Activated B cell treated with CpG ODN at 0.5 μM for 24 hours (primary cell): ENCODE results near the gene TRPV2. TPM values are rescaled to one million over a fixed set of nuclear protein-coding genes. Genes with fewer than 3 reads are reported as not detected.

ENCODE experiments used
- ATAC-seq: fragments of 200-7000 bp; cut with Tn5 transposase; one replicate; pipeline ENCODE4 v1.10.0; 2021; ENCODE audit warnings: low read depth, mild to moderate bottlenecking, moderate library complexity
- CTCF ChIA-PET: fragments of 350-600 bp; sonication (Branson Sonifier 250); formaldehyde crosslinking; loops from one replicate; lab custom pipeline; 2021; ENCODE audit warnings: antibody characterized with exemption; lab: Charles Lee
- POLR2A ChIA-PET: fragments of 350-600 bp; sonication (Branson Sonifier 250); formaldehyde crosslinking; loops from one replicate; lab custom pipeline; 2021; ENCODE audit warnings: antibody characterized with exemption; lab: Charles Lee
- DNase-seq: peaks from one replicate; pipeline ENCODE4 v3.0.0; 2022
- H3K27ac Mint-ChIP-seq: one replicate; pipeline ENCODE4 v1.8.0; 2020; ENCODE audit warnings: mixed read lengths
- H3K27me3 Mint-ChIP-seq: one replicate; pipeline ENCODE4 v1.8.0; 2021; ENCODE audit warnings: mixed read lengths
- H3K36me3 Mint-ChIP-seq: one replicate; pipeline ENCODE4 v1.8.0; 2021; ENCODE audit warnings: low read depth, mixed read lengths
- H3K4me1 Mint-ChIP-seq: one replicate; pipeline ENCODE4 v1.8.0; 2021; ENCODE audit warnings: mixed read lengths
- H3K4me3 Mint-ChIP-seq: one replicate; pipeline ENCODE4 v1.8.0; 2020; ENCODE audit warnings: mild to moderate bottlenecking, mixed read lengths
- H3K9me3 Mint-ChIP-seq: one replicate; pipeline ENCODE4 v1.8.0; 2020; ENCODE audit warnings: mixed read lengths
- CTCF ChIP-seq: fragments of 200-600 bp; IDR thresholded peaks from one replicate; pipeline ENCODE4 v1.8.0; 2022; ENCODE audit warnings: antibody characterized with exemption, mild to moderate bottlenecking
- intact Hi-C: fragments of 100-400 bp; cut with micrococcal nuclease; formaldehyde crosslinking; loops from one replicate; pipeline ENCODE4 v1.15.1; 2024
- total RNA-seq: library from RNA; stranded (reverse); gene quantifications from 2 replicates; pipeline ENCODE4 v1.2.3, GENCODE V29; 2022

The TRPV2 gene
- total RNA-seq, 1 donor from 2014 or later, result 65.8 TPM

GRCh38 chr17:16444258-16444886, 29.0 kb downstream of the TRPV2 start:
- POLR2A ChIA-PET, result interaction anchor here (0.6 kb wide), 1 partner anchor 64 kb away, joined by 8 read pairs; the partner anchor contains the start of gene UBB
- Mint-ChIP-seq H3K27me3 (no peaks in the 10 kb centered on the region), H3K4me3 (no peak overlapping the region), H3K9me3 (no peaks in the 10 kb centered on the region), H3K36me3 (peaks cover 86% of the 10 kb centered on the region), H3K27ac (peak overlapping the region; percentile 24), H3K4me1 (peaks cover 34% of the 10 kb centered on the region)
- intact Hi-C loops, result no loop called here
- DNase-seq (no peak), ATAC-seq (no peak)
- CTCF ChIA-PET, result no interaction called here
- TF ChIP-seq CTCF, result no peak

- ChIA-PET CTCF (no interaction called here), POLR2A (interaction anchor here (0.7 kb wide), 1 partner anchor 161 kb away, joined by 5 read pairs; no protein-coding TSS in a partner anchor)
- ATAC-seq (no peak), DNase-seq (no peak)
- no peak overlapping the region for H3K4me3 Mint-ChIP-seq
- TF ChIP-seq CTCF, result no peak
- H3K36me3 Mint-ChIP-seq, result peaks cover 77% of the 10 kb centered on the region
- H3K27ac Mint-ChIP-seq, result peak overlapping the region; percentile 53
- H3K9me3 Mint-ChIP-seq, result no peaks in the 10 kb centered on the region
- peaks cover 15% of the 10 kb centered on the region for H3K4me1 Mint-ChIP-seq
- no peaks in the 10 kb centered on the region for H3K27me3 Mint-ChIP-seq
- intact Hi-C loops, result no loop called here
Measured at GRCh38 chr17:16446338-16446983, 31.1 kb downstream of the TRPV2 start.

- DNase-seq, result no peak
- Mint-ChIP-seq H3K4me1 (peaks cover 6% of the 10 kb centered on the region), H3K27ac (no peak overlapping the region), H3K4me3 (no peak overlapping the region), H3K36me3 (peaks cover 64% of the 10 kb centered on the region), H3K27me3 (no peaks in the 10 kb centered on the region), H3K9me3 (no peaks in the 10 kb centered on the region)
- no peak for TF ChIP-seq CTCF
- ChIA-PET CTCF (no interaction called here), POLR2A (no interaction called here)
- intact Hi-C loops, result no loop called here
- ATAC-seq, result no peak
Measured at GRCh38 chr17:16447676-16448075, 32.3 kb downstream of the TRPV2 start.

- ChIA-PET CTCF (no interaction called here), POLR2A (interaction anchor here (0.9 kb wide), 1 partner anchor 68 kb away, joined by 4 read pairs; the partner anchor contains the start of gene UBB)
- intact Hi-C loops, result no loop called here
- H3K27me3 Mint-ChIP-seq, result no peaks in the 10 kb centered on the region
- peaks cover 59% of the 10 kb centered on the region for H3K36me3 Mint-ChIP-seq
- ATAC-seq (no peak), DNase-seq (no peak)
- no peak overlapping the region for H3K4me3 Mint-ChIP-seq
- no peaks in the 10 kb centered on the region for H3K9me3 Mint-ChIP-seq
- no peak overlapping the region for H3K27ac Mint-ChIP-seq
- no peak for TF ChIP-seq CTCF
- peaks cover 5% of the 10 kb centered on the region for H3K4me1 Mint-ChIP-seq
Measured at GRCh38 chr17:16448490-16448889, 33.1 kb downstream of the TRPV2 start.

GRCh38 chr17:16449121-16449570, 33.8 kb downstream of the TRPV2 start:
- POLR2A ChIA-PET, result interaction anchor here (0.9 kb wide), 1 partner anchor 69 kb away, joined by 4 read pairs; the partner anchor contains the start of gene UBB
- DNase-seq, result no peak
- CTCF ChIA-PET, result interaction anchor here (2.4 kb wide), 1 partner anchor 85 kb away, joined by 9 read pairs; no protein-coding TSS in a partner anchor
- Mint-ChIP-seq H3K27ac (no peak overlapping the region), H3K27me3 (no peaks in the 10 kb centered on the region), H3K4me1 (peaks cover 4% of the 10 kb centered on the region), H3K36me3 (peaks cover 54% of the 10 kb centered on the region), H3K4me3 (no peak overlapping the region), H3K9me3 (no peaks in the 10 kb centered on the region)
- TF ChIP-seq CTCF, result no peak
- ATAC-seq, result no peak
- intact Hi-C loops, result no loop called here
